ENCODE measurements around the gene REXO5. TPM values are rescaled to one million over a fixed set of nuclear protein-coding genes. Genes with fewer than 3 reads are reported as not detected.

Gene REXO5
- total and polyA plus RNA-seq, 2 experiments from 2014 or later = 10.2 to 22.5 TPM

DNA sequence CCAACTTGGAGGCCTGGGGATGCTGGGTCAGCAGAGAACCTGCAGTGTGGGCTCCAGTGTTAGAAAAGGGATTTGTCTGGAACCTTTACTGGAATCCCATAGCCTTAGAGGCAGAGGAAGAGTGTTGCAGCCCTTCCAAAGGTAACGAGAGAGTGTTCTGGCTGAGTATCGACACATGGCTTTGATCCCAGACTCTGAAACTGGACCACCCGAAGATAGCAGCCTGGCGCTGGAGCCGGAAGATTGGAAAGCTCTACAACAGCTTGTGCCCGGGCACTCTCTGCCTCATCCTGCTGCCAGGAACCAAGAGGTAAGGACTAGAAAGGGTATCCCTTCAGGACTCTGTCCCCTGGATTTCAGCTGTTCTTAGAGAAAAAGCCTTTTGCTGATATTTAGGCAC, 39.7 kb downstream of the REXO5 start:
- Histone ChIP-seq H3K36me3 (no peaks in the 10 kb centered on the region), H3K27me3 (no peaks in the 10 kb centered on the region), H3K4me3 (no peak overlapping the region), H3K9me3 (ENCODE audit: low read depth) (no peaks in the 10 kb centered on the region), H3K27ac (no peak overlapping the region), H3K4me1 (ENCODE audit: low read depth) (peaks cover 11% of the 10 kb centered on the region)
- no peak for DNase-seq (ENCODE audit: low read depth in 1 of 2, low spot score in 1 of 2)
- TF ChIP-seq, protein P1, sequence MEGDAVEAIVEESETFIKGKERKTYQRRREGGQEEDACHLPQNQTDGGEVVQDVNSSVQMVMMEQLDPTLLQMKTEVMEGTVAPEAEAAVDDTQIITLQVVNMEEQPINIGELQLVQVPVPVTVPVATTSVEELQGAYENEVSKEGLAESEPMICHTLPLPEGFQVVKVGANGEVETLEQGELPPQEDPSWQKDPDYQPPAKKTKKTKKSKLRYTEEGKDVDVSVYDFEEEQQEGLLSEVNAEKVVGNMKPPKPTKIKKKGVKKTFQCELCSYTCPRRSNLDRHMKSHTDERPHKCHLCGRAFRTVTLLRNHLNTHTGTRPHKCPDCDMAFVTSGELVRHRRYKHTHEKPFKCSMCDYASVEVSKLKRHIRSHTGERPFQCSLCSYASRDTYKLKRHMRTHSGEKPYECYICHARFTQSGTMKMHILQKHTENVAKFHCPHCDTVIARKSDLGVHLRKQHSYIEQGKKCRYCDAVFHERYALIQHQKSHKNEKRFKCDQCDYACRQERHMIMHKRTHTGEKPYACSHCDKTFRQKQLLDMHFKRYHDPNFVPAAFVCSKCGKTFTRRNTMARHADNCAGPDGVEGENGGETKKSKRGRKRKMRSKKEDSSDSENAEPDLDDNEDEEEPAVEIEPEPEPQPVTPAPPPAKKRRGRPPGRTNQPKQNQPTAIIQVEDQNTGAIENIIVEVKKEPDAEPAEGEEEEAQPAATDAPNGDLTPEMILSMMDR (IDR thresholded peaks at IDR 0.05; ENCODE audit: low read depth, low read length) = no peak

DNA sequence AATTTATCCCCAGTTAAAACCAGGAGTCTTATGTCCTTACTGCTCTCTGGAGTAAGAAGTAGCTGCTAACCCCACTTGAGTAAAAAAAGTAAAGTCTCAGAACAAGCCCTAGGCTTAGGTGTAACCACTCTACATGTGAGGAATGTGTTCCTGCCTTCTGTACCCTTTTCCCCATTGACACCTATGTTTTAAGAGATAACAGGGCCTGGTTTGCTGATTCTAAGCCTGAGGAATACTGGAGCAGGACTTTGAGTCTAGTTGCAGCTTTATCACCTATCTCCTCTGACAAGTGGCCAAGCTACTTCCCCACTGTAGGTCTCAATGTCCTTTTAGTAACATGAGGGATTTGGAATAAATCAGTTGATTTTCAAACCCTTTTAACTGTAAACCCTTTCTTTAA, 40.2 kb downstream of the REXO5 start:
- no peak for DNase-seq (ENCODE audit: low read depth in 1 of 2, low spot score in 1 of 2)
- H3K4me1 ChIP-seq (ENCODE audit: low read depth) = peaks cover 16% of the 10 kb centered on the region
- H3K27me3 ChIP-seq = no peaks in the 10 kb centered on the region
- H3K4me3 ChIP-seq = no peak overlapping the region
- H3K27ac ChIP-seq = no peak overlapping the region
- TF ChIP-seq, protein P1 (IDR thresholded peaks at IDR 0.05; ENCODE audit: low read depth, low read length) = no peak
- H3K36me3 ChIP-seq = no peaks in the 10 kb centered on the region
- no peaks in the 10 kb centered on the region for H3K9me3 ChIP-seq (ENCODE audit: low read depth)

DNA sequence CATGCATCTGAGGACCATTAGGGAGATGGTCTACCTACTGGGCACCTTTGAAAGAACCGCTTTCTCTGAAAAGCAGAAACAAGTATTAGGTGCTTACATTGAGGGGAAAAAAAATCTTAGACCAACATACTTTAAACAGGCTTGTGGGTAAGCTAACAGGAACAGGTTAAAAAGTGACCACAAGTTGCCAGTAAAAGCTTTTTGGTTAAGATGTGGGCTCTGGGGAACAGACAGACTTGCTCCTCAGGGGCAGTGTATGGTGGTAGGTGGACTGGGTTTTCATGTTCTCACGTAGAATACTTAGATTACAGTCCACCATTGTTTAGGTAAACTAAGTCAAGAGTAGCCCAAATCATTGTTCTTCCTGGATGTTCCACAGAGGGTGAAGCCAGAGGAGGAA, 41.2 kb downstream of the REXO5 start:
- H3K9me3 ChIP-seq (ENCODE audit: low read depth) = no peaks in the 10 kb centered on the region
- H3K27me3 ChIP-seq = no peaks in the 10 kb centered on the region
- DNase-seq (ENCODE audit: low read depth in 1 of 2, low spot score in 1 of 2) = no peak
- H3K4me3 ChIP-seq = no peak overlapping the region
- no peak overlapping the region for H3K27ac ChIP-seq
- TF ChIP-seq, protein P1 (IDR thresholded peaks at IDR 0.05; ENCODE audit: low read depth, low read length) = no peak
- H3K4me1 ChIP-seq (ENCODE audit: low read depth) = peaks cover 26% of the 10 kb centered on the region
- no peaks in the 10 kb centered on the region for H3K36me3 ChIP-seq

DNA sequence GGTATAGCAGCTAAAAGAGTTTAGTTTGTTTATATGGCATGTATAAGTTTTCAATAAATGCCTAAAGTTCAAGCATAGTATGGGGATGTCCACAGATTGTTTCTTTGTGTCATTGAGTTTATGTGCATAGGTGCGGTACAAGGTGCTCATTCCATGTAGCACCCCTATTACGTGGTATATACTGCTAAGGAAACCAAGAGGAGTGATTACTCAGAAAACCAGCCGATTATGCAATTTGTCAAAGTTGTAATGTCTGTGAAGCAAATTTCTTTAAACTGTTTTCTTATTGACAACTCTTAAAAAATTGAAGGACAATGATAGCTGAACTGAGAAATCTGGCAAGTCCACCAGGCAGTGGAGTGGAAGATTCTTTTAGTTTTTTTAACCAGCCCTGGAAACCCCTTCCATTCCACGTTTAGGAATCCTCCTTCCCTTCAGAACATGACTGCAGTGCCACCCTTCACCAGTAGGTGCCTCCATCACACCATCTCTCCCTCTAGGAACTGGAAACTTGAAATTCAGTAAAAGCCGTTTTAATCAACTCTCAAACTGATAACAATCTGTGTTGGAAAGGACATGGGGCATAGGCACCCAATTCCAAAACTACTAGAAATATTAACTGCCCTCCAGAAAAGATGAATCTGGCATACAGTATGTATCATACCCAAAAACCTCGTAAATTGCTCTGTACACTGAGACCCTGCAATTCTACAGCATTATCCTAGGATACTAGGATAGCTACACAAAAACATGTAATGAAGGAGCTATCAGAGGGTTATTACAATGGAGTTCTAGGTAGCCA, 43.5 kb downstream of the REXO5 start:
- Histone ChIP-seq H3K9me3 (ENCODE audit: low read depth) (no peaks in the 10 kb centered on the region), H3K4me1 (ENCODE audit: low read depth) (peaks cover 44% of the 10 kb centered on the region), H3K4me3 (no peak overlapping the region), H3K27ac (no peak overlapping the region), H3K27me3 (no peaks in the 10 kb centered on the region), H3K36me3 (no peaks in the 10 kb centered on the region)
- TF ChIP-seq, protein P1 (IDR thresholded peaks at IDR 0.05; ENCODE audit: low read depth, low read length) = peak; percentile 100
- peak; percentile 58 to 77 for DNase-seq (ENCODE audit: low read depth in 1 of 2, low spot score in 1 of 2)

DNA sequence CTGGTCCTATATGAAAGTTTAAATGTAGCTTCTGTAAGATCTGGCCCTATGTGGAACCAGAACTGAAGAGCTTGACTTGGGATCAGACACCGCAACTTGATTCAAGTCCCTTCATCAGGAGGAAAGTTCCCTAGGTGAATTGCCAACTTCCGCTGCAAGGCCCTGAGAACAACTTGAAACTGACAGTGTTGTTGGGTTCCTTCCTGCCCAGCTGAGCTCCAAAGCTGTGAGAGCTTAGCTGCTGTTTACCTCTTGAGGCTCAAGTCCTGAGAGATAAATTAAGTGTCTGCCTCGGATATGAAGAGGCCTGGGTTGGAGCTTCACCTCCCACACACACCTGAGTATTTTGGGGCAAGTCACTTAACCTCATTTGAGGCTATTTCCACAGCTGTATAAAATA, 44.7 kb downstream of the REXO5 start:
- no peaks in the 10 kb centered on the region for H3K36me3 ChIP-seq
- H3K9me3 ChIP-seq (ENCODE audit: low read depth) = no peaks in the 10 kb centered on the region
- DNase-seq (ENCODE audit: low read depth in 1 of 2, low spot score in 1 of 2) = peak in 1 of 2 donors; percentile 35
- peaks cover 44% of the 10 kb centered on the region for H3K4me1 ChIP-seq (ENCODE audit: low read depth)
- H3K4me3 ChIP-seq = no peak overlapping the region
- TF ChIP-seq, protein P1 (IDR thresholded peaks at IDR 0.05; ENCODE audit: low read depth, low read length) = no peak
- H3K27ac ChIP-seq = peak overlapping the region; percentile 48
- H3K27me3 ChIP-seq = no peaks in the 10 kb centered on the region
